GM12892 (cell line): ENCODE results near the gene HES4.
"Not testable (repeated sequence)": the region's sequence is repeated elsewhere in the genome, so short reads cannot be mapped to it uniquely, and the experiment has no call there.

Experiments
- POLR2A ChIP-seq: IDR thresholded peaks from 2 replicates; pipeline ENCODE4 v1.6.1; 2011; ENCODE audit warnings: low read depth, low read length, control low read depth
- POLR2AphosphoS5 ChIP-seq: IDR thresholded peaks from 2 replicates; pipeline ENCODE4 v1.6.1; 2011; ENCODE audit warnings: low read depth, low read length, control low read depth
- TAF1 ChIP-seq: IDR thresholded peaks from 2 replicates; pipeline ENCODE4 v1.6.1; 2011; ENCODE audit warnings: low read depth, mild to moderate bottlenecking, control low read depth, low read length, borderline replicate concordance

DNA sequence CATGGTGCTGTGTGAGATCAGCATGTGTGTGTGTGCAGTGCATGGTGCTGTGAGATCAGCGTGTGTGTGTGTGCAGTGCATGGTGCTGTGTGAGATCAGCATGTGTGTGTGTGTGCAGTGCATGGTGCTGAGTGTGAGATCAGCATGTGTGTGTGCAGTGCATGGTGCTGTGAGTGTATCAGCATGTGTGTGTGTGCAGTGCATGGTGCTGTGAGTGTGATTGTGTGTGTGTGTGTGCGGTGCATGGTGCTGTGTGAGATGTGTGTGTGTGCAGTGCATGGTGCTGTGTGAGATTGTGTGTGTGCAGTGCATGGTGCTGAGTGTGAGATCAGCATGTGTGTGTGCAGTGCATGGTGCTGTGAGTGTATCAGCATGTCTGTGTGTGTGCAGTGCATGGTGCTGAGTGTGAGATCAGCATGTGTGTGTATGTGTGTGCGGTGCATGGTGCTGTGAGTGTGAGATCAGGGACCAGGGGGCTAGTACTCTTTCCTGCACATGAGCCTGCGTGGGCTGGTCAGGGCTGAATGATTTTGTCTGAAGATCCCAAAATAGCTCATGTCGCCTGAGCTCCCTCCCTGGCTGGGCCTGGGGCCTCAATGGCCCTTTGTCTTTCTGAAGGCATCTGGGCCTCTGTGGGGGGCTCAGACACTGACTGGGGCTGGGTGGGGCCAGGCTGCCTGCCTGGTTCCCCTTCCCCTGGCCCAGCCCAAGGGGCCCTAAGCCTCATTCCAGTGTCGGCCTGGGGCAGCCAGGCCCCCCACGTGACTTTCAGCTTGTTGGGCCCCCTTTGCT lies 31.2 kb upstream of the HES4 start:
- not testable (repeated sequence) for TF ChIP-seq TAF1, POLR2AphosphoS5, POLR2A
